HG02981 (cell line): Measurements from ENCODE around the gene ZNF491.
"Not testable (repeated sequence)": the region's sequence is repeated elsewhere in the genome, so short reads cannot be mapped to it uniquely, and the experiment has no call there.

Experiments
- ATAC-seq: cut with Tn5 transposase; IDR thresholded peaks from one replicate; pipeline ENCODE4 v1.9.1; 2021; ENCODE audit warnings: mild to moderate bottlenecking, moderate library complexity; ENCODE audit not compliant: unreplicated experiment

The ZNF491 gene

GRCh38 chr19:11798391-11799330, at the start of gene ZNF491:
Gene ZNF491, plus strand, starts transcription at chr19:11798523. Its CDS starts 7,431 bp downstream, at chr19:11805954.
- ATAC-seq: peak; percentile 95

GRCh38 chr19:11749751-11750150, 48.6 kb upstream of the ZNF491 start:
- no peak for ATAC-seq

GRCh38 chr19:11752244-11752736, 46.0 kb upstream of the ZNF491 start:
- no peak for ATAC-seq

- ATAC-seq: no peak
Observed at GRCh38 chr19:11754663-11755062, 43.7 kb upstream of the ZNF491 start.

GRCh38 chr19:11756965-11757364, 41.4 kb upstream of the ZNF491 start:
- no peak for ATAC-seq

GRCh38 chr19:11759805-11760204, 38.5 kb upstream of the ZNF491 start:
- ATAC-seq: no peak

GRCh38 chr19:11763117-11763516, 35.2 kb upstream of the ZNF491 start:
- ATAC-seq: no peak

GRCh38 chr19:11763611-11764010, 34.7 kb upstream of the ZNF491 start:
- no peak for ATAC-seq

- peak; percentile 90 for ATAC-seq
Observed at GRCh38 chr19:11766597-11767591, 31.4 kb upstream of the ZNF491 start, which contains the start of gene ZNF441. Gene ZNF441, plus strand, starts transcription at chr19:11767000. Its CDS starts 194 bp downstream, at chr19:11767194.

- peak; percentile 36 for ATAC-seq
Observed at GRCh38 chr19:11767633-11768133, 30.6 kb upstream of the ZNF491 start.

- ATAC-seq: no peak
Observed at GRCh38 chr19:11769995-11770394, 28.3 kb upstream of the ZNF491 start.

- not testable (repeated sequence) for ATAC-seq
Observed at GRCh38 chr19:11771520-11771919, 26.8 kb upstream of the ZNF491 start.

GRCh38 chr19:11776669-11777068, 21.7 kb upstream of the ZNF491 start:
- not testable (repeated sequence) for ATAC-seq

- ATAC-seq: no peak
Observed at GRCh38 chr19:11780431-11781020, 17.8 kb upstream of the ZNF491 start.

GRCh38 chr19:11781295-11782057, 16.8 kb upstream of the ZNF491 start:
- ATAC-seq: no peak

GRCh38 chr19:11783767-11784166, 14.6 kb upstream of the ZNF491 start:
- no peak for ATAC-seq

- no peak for ATAC-seq
Observed at GRCh38 chr19:11784356-11784755, 14.0 kb upstream of the ZNF491 start.

- no peak for ATAC-seq
Observed at GRCh38 chr19:11787536-11787935, 10.8 kb upstream of the ZNF491 start.

- no peak for ATAC-seq
Observed at GRCh38 chr19:11792942-11793341, 5.4 kb upstream of the ZNF491 start.

- no peak for ATAC-seq
Observed at GRCh38 chr19:11797491-11797890, 832 bp upstream of the ZNF491 start.
